CD4-positive, alpha-beta T cell treated with Interleukin-6 at 100 ng/mL for 8 hours (primary cell): Measurements from ENCODE around the gene DUSP9.
A peak's percentile ranks its signal among the peaks of the same experiment; 100 is the strongest.
"Not testable (repeated sequence)": the region's sequence is repeated elsewhere in the genome, so short reads cannot be mapped to it uniquely, and the experiment has no call there.

Experiments
- DNase-seq: peaks from one replicate; pipeline ENCODE4 v3.0.0-alpha.2; 2020; ENCODE audit warnings: mixed read lengths, low spot score

The DUSP9 gene

DNA sequence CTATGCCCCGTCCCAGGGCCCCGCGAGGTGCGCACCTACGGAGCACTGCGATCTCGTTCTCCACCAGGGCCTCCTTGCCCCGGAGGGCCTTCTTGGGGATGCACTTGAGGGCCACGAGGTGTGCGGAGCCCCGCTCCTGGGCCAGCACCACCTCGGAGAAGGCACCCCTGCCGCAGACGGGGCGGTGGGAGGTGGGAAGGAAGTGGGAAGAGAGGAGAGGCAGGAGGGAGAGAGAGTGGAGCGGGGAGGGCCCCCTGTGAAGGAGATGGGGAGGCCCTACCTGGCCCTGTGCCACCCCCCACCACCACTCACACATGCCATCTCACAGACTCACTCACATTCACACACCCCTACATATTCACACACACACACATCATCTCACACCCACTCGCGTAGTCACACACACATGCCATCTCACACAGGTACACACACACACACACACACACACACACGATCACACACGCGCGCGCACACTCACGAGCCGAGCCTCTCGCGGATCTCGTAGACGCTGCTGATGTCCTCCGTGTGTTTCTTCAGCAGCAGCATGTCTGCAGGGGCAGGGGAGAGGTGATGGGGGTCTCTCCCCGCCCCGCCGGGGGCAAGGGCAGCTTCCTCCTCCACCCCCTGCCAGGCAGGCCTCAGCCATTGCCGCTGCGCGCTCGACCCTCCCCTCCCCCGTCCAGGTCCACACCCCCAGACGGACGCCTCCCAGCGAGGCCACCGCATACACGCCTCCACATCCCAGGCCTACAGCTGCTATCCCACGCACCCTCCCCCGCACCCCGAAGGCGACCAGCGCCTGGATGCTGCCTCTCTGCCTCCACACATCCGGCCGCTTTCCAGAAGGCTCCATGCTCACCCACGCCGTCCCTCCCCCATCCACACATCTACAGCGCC lies 25.8 kb downstream of the DUSP9 start:
- no peak for DNase-seq

DNA sequence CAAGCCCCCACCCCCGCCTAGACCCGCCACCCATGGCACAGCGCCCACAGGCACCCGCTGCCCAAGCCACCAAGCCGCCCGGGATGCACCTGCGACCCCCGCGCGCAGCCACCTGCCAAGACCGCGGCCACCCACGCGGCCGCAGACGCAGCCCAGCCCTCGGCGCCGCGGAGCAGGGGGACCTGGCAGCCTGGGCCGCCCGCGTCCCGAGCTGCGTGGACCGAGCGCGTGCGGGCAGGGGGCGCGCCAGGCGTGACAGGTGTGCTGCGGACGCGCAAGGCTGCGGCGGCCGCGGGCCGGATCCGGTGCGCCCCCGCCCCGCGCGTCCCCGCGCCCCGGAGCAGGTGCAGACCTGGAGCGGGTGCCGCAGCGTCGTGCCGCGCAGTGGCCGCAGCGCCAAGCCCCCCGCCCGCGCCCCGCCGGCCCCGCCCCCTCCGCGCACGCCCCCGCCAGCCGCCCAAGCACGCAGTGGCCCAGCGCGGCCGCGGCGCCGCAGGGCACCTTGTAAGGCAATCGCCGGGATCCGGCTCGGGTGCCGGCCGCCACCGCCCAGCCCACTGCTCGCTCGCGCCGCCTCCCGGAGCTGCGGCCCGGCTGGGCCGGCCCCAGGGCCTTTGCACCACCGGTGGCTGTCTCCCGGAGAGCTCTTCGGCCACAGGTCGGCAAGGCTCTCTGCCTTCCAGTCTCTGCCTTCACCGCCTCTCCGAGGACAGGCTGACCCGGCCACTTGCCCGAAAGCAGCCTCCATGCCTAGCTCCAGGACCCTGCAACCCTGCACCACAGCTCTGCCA lies 26.6 kb downstream of the DUSP9 start, which contains the start of gene PNCK:
TSS of gene PNCK (minus strand) at position 386 of the 791 bp plus-strand sequence. CDS start 737 bp downstream, outside the sequence.
- no peak for DNase-seq

DNA sequence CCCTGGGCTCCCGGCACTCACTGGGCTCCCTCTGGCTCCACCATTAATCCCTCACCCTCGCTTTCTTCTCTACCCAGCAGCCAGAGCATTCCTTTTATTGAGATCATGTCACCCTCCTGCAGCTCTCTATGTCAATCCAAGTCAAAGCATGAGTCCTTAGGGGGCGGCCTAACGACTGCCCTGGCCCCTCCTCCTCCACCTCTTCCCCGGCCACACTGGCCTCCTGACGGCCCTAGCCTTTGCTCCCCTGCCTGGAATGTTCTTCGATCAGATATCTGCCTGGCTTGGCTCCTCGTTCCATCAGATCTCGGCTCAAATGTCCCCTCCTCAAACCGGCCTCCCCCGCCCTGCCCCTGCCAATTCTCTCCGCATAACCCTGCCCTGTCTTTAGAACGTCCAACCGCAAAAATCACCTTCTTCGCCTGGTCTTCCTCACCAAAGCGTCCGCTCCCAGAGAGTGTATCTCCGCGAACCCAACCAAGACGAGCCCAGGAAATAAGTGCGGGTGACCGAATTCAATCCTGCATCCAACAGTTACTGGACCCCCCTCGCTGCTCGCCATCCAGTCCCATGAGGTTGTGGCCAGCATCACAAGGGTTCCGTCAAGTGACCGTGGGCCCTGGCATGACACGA lies 27.3 kb downstream of the DUSP9 start:
- no peak for DNase-seq

DNA sequence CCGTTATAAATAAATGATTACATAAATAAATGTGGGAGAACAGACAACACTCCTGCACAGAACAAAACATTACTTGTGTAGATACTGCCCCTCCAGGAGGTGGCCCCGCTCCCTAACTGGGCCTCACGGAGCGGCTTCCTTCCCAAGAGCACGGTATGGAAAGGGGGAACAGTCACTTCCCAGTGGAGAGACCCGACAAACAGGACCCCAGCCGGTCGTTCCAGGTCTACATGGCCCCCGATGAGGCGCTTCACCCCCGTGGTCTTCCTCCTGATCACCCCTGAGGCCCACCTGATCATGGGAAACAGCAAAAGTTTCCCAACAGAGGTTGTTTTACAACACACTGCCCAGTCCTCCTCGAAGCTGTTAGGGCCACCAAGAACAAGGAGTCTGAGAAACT lies 34.2 kb downstream of the DUSP9 start:
- no peak for DNase-seq

DNA sequence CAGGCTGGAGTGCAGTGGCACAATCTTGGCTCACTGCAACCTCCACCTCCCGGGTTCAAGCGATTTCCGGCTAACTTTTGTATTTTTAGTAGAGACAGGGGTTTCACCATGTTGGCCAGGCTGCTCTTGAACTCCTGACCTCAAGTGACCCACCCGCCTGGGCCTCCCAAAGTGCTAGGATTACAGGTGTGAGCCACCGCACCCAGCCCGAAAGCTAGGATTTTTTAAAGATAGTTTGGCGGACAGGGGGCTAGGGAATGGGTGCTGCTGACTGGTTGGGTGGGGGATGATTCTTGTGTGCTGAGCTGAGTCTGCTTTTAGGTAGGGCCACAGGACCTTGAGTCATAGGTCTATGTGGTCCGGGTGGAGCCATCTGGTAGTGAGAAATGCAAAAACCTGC lies 36.5 kb downstream of the DUSP9 start:
- DNase-seq: not testable (repeated sequence)

DNA sequence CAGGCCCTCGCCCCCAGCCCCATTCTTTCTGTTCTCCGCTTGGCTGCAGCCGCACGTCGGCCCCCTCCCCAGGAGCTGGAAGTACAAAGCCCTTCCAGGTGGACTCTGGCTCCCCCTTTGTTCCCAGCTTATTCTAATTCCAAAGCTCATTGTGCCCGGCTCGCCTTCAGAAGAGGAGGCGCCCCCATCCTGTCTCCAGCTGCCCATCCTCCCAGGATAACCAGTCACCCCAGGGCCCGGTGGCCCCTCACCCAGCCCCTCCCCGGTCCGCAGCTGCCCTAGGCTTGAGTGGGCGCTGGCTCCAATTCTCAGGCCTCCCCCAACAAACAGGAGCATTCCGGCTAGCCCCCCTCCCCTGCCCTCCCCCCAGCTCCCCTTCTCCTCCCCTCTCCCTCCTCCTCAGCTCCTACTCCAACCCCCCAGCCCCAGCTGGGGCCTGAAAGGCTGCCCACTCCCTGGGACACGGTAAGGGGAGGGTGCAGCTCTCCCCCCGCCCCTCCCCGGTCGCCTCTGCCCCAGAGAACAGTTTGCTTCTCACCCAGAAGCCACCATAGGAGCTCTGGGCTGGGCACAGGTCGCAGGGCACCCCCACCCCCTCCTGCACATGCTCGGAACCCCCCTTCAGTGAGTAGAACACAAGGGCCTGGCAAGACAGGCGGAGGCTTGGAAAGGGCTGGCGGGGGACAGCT lies 37.6 kb downstream of the DUSP9 start:
- DNase-seq: no peak

DNA sequence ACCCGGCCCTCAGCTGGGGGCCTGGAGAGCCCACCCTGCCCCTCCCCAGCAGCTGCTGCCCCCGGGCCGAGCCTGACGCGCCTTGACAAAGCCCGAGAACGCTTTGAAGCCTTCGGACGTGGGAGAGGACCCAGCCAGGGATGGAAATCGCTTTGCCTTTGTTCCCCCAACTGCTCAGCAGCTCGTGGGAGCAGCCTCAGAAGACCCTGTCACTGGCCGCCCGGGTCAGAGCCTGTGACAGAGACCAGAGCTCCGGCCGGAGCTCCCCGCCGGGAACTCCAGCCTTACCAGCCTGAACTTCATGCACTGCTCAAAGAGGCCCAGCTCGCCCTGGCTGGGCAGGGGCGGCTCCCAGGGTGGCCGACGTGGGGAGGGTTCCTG lies 38.1 kb downstream of the DUSP9 start:
- no peak for DNase-seq

DNA sequence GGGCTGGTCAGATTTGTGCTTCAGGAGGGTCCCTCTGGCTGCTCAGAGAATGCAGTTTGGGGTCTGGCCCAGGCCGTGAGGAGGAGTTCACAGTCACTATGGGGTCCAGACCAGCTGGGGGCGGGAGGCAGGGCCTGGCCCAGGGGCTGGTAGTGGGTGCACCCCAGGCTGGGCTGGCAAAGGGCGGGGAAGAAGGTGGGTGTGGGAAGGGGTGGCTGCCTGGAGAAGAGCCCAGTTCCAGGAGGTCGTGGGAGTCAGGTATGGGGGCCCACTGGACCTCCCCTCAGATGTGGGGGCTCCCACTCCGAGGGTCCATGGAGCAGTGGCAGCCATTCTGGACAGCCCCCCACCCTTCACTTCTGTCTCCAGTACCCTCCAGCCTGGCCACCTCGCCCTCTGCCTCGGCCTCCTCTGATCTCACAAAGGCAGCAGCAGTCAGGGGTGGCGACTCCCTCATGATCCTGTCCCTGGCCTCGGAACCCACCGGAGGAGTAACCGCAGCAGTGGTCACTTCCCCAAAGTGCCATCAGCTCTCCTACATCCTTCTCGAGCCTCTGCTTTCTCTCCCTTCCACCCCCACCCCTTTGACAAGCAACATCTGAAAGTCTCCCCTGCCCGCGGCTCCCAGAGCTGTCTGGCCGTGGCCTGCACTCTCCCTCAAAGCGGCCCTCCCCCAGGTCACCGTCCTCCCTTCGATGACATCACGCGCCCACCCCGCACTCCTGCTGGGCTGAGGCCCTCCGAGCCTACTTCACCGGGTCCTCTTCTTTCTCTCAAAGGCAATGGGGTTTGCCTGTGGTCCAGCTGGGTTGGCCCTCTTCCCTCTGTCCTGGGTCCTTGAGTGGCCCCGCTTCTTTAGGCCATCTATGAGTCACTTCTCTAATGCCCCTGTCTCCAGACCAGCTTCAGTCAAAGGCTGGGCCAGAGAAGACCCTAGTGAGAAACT lies 39.0 kb downstream of the DUSP9 start:
- no peak for DNase-seq

DNA sequence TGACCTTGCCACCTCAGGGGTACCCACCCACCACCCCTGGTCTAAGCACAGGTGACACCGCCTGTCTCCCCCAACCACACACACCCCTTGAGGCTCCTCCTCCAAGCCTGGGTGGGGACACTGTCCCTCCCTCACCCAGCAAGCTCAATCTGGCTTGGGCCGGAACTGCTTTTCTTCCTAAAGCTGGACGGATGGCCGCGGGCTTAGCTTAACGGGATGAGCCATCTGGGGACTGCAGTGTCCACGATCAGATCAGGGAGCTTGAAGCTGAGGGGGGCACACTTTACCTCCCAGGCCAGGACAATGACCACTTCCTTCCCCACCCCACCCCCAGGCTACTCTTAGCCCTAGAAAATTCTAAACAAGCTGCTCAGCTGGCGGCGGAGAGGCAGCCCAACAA lies 39.7 kb downstream of the DUSP9 start:
- no peak for DNase-seq

DNA sequence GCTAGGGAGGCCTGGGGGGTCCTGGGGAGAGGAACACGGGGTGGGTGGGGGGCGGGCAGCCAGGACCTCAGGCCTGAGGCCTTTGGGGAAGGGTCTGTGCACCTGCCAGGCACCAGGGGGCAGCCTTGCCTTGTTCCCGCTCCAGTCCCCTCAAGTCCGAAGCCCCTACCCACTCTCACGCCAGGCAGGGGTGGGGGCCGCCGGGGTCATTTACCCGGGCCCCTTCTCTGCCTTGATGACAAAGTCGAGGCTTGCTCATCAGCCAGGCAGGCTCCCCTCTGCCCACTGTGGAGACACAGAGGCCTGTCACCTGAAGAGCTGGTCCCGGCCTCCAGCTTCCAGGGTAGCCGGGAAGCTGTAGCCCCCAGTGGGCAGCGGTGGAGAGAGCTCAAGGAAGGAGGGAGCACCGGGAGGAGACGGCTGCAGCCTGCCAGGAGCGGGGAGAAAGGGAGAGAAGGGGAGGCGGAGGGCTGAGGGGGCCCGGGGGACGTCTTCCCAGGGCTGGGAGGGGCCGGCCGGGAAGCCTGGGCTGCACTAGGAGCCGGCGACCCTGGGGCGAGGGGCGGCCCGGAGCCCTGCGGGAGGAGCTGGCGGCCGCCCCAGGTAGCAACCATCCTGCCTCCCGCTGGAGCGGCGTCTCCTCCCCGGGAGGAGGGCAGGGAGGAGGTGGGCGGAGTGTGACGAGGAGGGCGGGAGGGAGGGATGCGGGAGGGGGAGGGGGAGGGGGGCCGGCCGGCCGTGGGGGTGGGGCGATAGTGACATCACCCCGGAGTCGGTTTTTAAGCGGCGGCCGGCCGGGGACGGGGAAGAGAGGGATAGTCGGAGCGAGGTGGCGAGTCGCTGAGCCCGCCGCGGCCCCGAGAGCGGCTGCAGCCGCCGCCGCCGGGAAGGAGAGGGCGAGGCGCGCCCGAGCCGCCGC lies 40.4 kb downstream of the DUSP9 start, which contains the start of gene SLC6A8:
TSS of gene SLC6A8 (plus strand) at position 806 of the 919 bp plus-strand sequence. CDS start 649 bp downstream, outside the sequence.
- DNase-seq: peak; percentile 28

DNA sequence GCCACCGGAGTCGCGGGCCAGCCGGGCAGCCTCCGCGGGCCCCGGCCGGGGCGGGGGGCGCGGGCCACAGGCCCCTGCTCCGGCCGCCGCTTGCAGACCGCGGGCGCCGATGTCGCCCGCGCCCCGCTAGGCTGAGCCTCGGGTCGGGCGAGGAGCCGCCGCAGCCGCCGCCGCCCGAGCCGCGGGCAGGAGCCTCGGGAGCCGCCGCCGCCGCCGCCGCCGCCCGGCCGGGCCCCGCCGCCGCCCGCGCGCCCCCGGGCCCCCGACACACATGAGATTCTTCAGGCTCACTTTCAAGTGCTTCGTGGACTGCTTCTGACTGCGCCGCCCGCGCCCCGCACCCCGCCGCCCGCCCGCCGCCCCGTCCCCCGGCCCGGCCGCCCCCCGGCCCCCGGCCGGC lies 41.1 kb downstream of the DUSP9 start:
- no peak for DNase-seq

DNA sequence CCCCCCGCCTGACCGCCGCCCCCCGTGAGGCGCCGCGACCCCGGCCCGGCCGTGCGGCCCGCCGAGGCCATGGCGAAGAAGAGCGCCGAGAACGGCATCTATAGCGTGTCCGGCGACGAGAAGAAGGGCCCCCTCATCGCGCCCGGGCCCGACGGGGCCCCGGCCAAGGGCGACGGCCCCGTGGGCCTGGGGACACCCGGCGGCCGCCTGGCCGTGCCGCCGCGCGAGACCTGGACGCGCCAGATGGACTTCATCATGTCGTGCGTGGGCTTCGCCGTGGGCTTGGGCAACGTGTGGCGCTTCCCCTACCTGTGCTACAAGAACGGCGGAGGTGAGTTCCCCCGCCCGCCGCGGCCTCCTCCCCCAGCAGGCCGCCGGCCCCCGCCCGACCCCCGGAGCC lies 41.5 kb downstream of the DUSP9 start:
- DNase-seq: no peak

DNA sequence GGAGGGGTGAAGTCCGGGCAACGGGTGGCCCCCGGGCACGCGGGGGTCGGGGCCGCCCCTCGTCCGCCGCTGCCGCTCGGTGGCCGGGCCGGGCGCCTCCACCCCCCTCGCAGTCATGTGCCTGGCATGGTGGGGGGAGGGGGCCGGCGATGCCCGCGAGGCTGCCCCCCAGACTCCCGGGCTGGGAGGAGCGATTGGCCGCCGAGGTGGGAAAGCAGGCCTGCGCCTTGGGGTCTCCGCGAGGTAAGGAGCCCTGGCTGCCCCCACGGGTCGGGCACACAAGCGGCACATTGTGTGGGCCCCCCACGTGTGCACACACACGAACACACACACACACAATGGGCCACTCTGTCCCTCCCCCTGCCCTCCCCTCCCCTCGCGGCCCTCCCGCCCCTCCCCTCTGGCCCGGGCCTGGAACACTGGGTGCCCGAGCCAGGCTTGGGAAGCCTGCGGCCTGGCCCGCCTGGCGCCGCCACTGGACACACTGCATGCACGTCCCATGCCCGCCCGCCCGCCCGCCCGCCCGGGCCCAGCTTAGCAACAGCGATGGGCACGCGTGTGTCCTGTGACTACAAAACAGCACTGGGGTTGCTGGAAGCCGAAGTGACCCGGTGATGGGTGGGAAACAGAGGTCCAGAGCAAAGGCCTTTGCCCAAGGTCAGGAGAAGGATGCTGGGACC lies 42.0 kb downstream of the DUSP9 start:
- no peak for DNase-seq

DNA sequence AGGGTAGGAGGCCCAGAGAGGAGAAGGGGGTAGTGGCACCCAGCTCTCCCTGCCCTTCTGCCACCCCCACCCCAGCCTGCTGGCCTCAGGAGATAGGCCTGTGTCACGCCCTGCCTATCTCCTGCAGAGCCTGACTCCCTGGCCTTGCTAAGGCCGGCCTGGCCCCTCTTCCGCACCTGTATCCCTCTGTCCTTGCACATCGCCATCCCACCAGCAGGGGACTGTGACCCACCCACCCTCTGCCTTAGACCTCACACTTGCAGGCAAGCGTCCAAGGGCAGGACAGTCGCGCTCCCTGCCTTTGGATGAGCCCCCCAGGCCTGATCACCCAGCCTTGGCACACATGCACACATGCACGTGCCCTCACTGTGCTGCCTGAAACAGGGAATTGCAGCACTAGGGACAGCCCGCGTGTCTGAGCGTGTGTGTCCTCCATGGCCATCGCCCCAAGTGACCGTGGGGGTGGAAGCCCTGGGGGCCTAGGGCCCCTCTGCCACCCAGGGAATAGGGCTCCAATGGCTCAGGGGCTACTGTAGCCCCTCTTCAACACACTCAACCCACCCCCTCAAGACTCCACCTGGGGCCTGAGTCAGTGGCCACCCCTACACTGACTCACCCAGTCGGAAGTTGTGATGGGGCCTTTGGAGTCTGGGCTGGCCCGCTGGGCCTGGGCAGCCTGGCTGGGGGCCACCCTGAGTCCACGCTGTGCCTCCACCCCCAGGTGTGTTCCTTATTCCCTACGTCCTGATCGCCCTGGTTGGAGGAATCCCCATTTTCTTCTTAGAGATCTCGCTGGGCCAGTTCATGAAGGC lies 42.9 kb downstream of the DUSP9 start:
- DNase-seq: no peak

DNA sequence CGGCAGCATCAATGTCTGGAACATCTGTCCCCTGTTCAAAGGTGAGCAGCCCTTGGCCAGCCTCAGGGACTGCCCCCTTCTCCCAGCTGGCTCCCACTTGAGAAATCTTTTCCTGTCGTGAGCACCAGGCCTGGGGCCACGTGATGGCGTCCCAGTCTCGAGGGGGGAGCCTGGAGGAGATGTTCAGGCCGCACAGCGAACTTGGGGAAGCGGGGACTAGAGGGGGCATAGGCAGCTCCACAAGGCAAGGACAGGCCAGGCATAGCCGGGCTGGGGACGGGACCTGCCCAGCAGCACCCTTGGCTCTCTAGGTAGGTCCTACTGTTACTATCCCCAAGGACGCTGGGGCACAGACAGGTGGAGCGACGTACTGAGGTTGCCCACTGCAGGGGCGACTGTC lies 43.5 kb downstream of the DUSP9 start:
- no peak for DNase-seq

DNA sequence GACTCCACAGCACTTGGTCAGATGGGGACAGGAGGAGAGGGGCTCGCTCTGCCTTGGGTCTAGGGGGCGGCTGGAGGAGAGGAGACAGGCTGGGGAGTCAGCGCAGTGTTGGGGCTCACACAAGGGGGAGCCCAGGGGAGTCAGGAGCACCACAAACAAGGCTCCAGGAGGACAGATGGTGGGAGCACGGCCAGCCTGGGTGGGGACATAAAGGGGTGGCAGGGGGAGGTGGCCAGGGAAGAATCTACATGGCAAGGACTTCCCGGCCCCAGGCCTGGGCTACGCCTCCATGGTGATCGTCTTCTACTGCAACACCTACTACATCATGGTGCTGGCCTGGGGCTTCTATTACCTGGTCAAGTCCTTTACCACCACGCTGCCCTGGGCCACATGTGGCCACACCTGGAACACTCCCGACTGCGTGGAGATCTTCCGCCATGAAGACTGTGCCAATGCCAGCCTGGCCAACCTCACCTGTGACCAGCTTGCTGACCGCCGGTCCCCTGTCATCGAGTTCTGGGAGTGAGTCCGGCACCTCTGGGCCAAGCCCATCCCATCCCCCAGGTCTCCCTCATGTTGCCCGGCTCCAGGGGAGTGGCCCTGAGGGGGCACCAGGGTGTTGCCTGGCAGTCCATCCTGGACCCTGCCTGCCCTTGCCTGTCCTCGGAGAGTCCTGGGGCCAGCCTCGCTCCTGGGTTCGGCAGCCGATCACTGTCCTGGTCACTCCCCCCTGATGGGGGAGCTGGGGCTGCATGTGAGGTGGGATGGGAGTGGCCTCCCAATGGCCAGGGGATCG lies 44.2 kb downstream of the DUSP9 start:
- not testable (repeated sequence) for DNase-seq

DNA sequence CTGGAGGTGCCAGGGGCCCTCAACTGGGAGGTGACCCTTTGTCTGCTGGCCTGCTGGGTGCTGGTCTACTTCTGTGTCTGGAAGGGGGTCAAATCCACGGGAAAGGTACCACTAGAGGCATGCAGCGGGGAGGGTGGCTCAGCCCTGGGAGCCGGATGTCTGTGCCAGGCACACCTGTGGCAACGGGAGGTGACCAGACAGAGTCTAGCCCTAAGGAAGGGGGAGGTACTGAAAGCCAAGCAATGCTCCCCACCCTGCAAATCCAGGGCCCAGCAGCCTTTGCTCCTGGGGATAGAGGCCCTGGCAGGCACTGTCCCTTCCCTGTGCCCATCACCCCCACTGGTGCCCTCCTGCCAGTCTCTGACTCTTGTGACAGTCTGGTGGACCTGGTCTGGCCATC lies 45.0 kb downstream of the DUSP9 start:
- no peak for DNase-seq
